22Rv1 (cell line): ENCODE data around the gene ADAP1.

ENCODE experiments used
- H3K27ac ChIP-seq: fragments of 450-650 bp; 2 replicates; pipeline ENCODE4 v1.5.1; 2017
- ZFX ChIP-seq: fragments of 450-650 bp; IDR thresholded peaks from 2 replicates; pipeline ENCODE4 v1.6.1; 2017; ENCODE audit warnings: antibody characterized with exemption, borderline replicate concordance
- TF ChIP-seq, protein P1 (sequence below): fragments of 450-650 bp; IDR thresholded peaks from 2 replicates; pipeline ENCODE4 v1.5.1; 2017; ENCODE audit warnings: mild to moderate bottlenecking

ADAP1 gene

DNA sequence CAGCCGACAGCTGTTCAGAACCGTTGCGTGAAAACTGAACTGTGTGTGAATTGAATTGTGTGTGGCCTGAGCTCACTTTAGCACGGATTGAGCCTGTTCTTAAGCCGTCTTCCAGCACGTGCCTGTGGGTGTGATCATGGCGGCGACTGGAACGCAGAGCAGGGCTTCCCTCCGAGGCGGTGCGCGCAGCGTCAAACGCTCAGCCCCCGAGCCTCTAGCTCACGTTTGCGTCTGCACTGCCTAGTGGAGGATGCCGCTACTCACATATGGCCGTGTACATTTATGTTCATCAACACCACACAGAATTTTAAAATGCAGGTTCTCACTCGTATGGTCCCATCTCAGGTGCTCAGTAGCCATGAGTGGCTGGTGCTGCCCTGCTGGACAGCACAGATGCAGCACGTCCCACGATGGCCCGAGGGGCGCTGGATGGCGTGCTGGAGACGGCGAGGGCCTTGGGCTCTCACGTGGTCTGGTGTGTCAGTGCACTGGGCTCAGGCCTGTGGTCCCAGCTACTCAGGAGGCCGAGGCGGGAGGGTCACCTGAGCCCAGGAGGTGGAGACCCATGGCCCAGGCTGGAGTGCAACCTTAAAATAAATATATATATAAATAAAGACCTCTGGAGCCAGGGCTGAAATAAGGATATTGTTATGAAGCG, 100.2 kb downstream of the ADAP1 start:
- TF ChIP-seq, protein P1, sequence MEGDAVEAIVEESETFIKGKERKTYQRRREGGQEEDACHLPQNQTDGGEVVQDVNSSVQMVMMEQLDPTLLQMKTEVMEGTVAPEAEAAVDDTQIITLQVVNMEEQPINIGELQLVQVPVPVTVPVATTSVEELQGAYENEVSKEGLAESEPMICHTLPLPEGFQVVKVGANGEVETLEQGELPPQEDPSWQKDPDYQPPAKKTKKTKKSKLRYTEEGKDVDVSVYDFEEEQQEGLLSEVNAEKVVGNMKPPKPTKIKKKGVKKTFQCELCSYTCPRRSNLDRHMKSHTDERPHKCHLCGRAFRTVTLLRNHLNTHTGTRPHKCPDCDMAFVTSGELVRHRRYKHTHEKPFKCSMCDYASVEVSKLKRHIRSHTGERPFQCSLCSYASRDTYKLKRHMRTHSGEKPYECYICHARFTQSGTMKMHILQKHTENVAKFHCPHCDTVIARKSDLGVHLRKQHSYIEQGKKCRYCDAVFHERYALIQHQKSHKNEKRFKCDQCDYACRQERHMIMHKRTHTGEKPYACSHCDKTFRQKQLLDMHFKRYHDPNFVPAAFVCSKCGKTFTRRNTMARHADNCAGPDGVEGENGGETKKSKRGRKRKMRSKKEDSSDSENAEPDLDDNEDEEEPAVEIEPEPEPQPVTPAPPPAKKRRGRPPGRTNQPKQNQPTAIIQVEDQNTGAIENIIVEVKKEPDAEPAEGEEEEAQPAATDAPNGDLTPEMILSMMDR: no peak
- no peak for TF ChIP-seq ZFX
- no peak overlapping the region for H3K27ac ChIP-seq

DNA sequence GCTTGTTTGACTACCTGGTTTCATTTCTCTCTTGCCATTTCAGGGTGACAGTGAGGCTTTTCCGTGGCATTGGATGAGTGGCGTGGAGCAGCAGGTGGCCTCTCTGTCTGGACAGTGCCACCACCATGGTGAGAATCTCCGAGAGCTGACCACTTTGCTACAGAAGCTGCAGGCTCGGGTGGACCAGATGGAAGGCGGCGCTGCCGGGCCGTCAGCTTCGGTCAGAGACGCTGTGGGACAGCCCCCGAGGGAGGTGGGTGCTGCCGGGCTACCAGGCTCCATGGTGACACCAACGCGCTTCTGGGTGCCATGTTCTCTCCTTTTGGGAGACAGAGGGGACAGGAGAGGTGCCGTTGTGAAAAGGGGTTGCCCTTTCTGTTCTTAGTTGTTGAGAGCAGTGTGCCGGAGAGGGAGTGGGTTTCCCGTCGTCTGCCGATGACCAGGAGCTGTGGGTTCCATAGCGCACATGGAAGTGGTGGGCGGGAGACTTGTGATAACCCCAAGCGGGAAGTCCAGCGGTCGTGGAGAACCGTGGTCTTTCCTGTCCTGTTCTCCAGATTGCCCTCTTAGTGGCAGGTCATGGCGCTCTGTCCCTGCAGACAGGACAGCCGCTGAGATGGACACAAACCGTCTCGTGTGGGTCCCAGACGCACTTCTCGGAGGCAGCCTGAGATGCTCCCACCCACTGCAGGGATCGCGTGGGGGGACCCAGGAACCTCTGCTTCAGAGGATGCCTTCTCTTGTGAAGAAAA, 100.9 kb downstream of the ADAP1 start:
- H3K27ac ChIP-seq: no peak overlapping the region
- TF ChIP-seq ZFX: no peak
- TF ChIP-seq, protein P1: no peak

DNA sequence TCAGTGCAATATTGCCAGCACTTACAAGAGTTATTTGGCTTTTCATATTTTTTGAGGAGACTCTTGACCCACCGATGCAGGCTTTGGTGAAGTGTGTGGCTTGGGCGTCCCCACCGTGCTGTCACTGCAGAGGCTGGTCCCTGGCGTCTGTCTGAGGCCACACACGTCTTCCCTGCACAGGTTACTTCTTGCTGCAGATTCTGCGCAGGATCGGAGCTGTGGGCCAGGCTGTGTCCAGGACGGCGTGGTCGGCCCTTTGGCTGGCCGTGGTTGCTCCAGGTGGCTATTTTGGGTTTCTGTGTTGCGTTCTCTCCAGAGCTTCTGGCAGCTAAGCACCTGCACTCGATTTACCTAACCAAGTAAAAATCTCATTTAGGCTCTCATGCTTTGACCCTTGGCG, 103.3 kb downstream of the ADAP1 start:
- TF ChIP-seq, protein P1: no peak
- no peak for TF ChIP-seq ZFX
- H3K27ac ChIP-seq: no peak overlapping the region

DNA sequence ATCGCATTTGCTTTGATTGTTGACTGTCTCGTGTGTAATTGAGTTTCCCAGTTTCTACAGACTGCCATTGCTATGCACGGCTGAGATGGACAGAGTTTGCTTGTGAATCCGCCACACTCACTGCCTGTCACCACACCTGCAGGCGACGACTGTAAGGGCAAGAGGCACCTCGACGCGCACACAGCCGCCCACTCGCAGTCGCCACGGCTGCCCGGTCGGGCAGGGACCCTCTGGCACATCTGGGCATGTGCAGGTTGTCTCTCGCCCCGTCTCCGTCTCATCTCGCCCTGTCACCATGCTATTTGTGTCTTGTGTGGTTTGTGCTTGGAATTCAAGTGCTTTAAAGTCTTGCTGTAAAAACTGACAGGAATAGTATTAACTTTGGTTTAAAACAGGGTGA, 104.7 kb downstream of the ADAP1 start:
- TF ChIP-seq, protein P1: no peak
- no peak for TF ChIP-seq ZFX
- H3K27ac ChIP-seq: no peak overlapping the region

DNA sequence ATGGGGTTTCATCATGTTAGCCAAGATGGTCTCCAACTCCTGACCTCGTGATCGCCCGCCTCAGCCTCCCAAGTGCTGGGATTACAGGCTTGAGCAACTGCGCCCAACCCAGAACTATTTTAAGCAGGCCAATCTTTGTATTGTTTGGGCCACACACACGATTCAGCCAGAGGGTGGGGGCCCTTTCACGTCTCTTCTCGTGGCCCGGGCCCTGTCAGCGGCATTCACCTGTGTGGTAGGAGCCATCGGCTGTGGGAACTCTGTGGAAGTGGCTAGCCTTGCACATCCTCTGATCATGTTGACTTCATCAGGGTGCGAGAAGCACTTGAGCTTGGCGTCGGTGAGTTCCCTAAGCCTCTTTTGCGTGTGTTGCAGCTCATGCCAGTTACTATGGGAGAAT, 105.3 kb downstream of the ADAP1 start:
- no peak overlapping the region for H3K27ac ChIP-seq
- TF ChIP-seq, protein P1: no peak
- no peak for TF ChIP-seq ZFX
